DOHH2 (cell line): Measurements from ENCODE around the gene OR5W2.

ENCODE experiments used
- EZH2phosphoT487 ChIP-seq: fragments of 200-600 bp; sonication (generic); IDR thresholded peaks from 2 replicates; pipeline ENCODE4 v1.6.1; 2017; ENCODE audit warnings: borderline replicate concordance, mild to moderate bottlenecking, antibody characterized with exemption, low read length, moderate library complexity, mixed read lengths
- TF ChIP-seq, protein P1 (sequence below): fragments of 200-600 bp; sonication (generic); IDR thresholded peaks from one replicate; pipeline ENCODE4 v1.5.1; 2014; ENCODE audit warnings: antibody characterized with exemption, mild to moderate bottlenecking, low read depth, low read length; ENCODE audit not compliant: poor library complexity, severe bottlenecking

DNA sequence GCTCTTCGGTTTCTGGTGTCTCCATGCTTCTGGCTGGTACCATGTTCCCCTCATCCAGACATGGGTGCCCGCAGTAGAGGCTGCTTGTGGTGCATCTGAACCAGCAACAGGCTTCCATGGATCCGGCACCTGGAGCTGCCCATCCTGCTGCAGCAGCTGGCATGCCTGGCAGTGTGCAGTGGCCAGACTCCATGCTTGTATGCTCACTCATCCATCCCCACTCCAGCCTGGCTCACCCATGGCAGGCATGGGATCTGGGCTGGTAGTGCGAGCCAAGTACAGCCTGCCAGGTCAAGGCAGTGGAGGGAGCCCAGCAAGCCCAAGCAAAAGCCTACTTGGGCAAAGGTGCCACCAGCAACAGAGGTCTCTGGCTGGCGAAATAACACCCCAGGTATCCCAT is 6.2 kb upstream of the OR5W2 start:
- TF ChIP-seq, protein P1, sequence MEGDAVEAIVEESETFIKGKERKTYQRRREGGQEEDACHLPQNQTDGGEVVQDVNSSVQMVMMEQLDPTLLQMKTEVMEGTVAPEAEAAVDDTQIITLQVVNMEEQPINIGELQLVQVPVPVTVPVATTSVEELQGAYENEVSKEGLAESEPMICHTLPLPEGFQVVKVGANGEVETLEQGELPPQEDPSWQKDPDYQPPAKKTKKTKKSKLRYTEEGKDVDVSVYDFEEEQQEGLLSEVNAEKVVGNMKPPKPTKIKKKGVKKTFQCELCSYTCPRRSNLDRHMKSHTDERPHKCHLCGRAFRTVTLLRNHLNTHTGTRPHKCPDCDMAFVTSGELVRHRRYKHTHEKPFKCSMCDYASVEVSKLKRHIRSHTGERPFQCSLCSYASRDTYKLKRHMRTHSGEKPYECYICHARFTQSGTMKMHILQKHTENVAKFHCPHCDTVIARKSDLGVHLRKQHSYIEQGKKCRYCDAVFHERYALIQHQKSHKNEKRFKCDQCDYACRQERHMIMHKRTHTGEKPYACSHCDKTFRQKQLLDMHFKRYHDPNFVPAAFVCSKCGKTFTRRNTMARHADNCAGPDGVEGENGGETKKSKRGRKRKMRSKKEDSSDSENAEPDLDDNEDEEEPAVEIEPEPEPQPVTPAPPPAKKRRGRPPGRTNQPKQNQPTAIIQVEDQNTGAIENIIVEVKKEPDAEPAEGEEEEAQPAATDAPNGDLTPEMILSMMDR, result no peak
- no peak for TF ChIP-seq EZH2phosphoT487
